ENCODE data around the gene PRPF8. TPM values are rescaled to one million over a fixed set of nuclear protein-coding genes. Genes with fewer than 3 reads are reported as not detected.

Gene PRPF8
- total RNA-seq, 4 donors from 2014 or later: 176 to 235 (median 194) TPM

DNA sequence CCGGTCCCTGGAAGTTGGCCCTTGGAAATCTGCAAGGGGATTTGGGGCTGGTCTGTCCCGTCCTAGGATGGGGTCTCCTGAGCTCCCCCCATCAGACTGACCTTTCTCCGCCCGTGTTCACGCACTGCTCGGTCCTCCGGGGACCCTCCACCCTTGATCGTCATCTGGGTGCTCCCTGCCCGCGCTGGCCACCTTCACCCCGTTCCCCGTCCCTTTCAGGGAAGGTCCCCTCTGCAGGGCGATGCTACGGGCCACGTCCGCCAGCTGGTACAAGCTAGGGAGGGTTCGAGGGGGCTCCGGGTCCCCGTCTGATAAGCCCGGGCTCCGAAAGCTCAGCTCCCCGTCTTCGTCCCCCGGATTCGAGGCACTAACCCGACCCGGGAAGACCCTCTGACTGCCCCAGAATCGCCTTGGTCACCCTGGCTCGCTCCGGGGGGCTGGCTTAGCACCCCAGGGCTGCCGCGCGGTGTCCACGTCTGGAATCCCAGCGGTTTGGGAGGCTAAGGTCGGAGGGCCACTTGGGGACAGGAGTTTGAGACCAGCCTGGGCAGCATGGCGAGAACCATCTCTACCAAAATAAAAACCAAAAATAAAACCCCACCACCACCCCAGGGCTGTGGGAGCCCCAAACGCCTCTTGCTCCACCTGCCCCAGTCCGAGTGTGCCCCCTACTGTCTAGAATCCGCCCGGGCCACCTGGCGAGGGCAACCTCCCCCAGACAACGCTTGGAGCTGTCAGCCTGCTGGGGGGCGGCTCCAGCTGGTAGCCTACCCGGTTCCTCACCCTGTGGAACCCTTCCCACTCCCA lies 55.0 kb downstream of the PRPF8 start:
- H3K27ac ChIP-seq: peak overlapping the region; percentile 88 to 98 (median 96)
- H3K9me3 ChIP-seq: no peaks in the 10 kb centered on the region
- no peaks in the 10 kb centered on the region for H3K27me3 ChIP-seq
- 3 to 5% methylated on average over 40 to 44 of the region's 45 CpGs for WGBS, 2 donors
- peak in 1 of 2 donors; percentile 68 for DNase-seq (ENCODE audit: low spot score in 2 of 2)
- H3K4me1 ChIP-seq: peaks cover 0 to 43% (median 27%) of the 10 kb centered on the region in 4 donors
- H3K4me3 ChIP-seq: peak overlapping the region; percentile 76 to 82 (median 80)
- H3K36me3 ChIP-seq: peaks cover 0 to 6% (median 0%) of the 10 kb centered on the region in 3 donors
- TF ChIP-seq POLR2A (IDR thresholded peaks at IDR 0.05): no peak
- TF ChIP-seq, protein P1, sequence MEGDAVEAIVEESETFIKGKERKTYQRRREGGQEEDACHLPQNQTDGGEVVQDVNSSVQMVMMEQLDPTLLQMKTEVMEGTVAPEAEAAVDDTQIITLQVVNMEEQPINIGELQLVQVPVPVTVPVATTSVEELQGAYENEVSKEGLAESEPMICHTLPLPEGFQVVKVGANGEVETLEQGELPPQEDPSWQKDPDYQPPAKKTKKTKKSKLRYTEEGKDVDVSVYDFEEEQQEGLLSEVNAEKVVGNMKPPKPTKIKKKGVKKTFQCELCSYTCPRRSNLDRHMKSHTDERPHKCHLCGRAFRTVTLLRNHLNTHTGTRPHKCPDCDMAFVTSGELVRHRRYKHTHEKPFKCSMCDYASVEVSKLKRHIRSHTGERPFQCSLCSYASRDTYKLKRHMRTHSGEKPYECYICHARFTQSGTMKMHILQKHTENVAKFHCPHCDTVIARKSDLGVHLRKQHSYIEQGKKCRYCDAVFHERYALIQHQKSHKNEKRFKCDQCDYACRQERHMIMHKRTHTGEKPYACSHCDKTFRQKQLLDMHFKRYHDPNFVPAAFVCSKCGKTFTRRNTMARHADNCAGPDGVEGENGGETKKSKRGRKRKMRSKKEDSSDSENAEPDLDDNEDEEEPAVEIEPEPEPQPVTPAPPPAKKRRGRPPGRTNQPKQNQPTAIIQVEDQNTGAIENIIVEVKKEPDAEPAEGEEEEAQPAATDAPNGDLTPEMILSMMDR (IDR thresholded peaks at IDR 0.05): peak; percentile 56 to 75 (median 62)

DNA sequence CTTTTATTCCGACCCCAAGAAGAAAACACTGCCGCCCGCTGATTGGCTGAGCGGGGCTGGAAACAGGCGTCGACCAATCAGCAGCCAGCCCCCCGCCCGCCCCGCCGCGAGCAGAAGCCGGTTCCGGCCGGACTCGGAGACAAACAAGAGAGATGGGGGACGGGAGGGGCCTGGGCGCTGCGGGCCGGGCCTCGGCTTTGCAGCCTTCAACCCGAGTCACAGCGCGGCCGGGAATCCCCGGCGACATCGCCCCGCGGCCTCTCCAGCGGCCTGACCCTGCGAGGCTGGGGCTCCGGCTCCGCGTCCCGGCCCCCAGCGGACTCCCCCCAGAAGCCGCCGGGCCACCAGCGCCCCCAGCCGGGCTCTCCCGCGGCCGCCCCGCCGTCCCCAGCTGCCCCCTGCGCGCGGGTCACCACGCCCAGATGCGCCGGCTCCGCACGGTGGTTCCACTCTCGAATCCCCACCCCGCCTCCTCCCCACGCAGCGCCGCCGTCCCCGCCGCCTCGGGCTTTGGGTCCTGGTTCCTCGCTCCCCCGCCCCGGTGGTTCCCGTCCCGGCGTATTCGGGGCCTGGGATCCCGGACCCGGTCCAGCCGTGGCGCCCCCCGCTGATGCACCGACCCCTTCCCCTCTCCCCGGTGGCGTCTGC lies 55.7 kb downstream of the PRPF8 start:
- Histone ChIP-seq H3K27ac (peak overlapping the region; percentile 88 to 98 (median 96)), H3K36me3 (peaks cover 0 to 12% (median 0%) of the 10 kb centered on the region in 3 donors), H3K27me3 (no peaks in the 10 kb centered on the region), H3K4me1 (peaks cover 0 to 43% (median 27%) of the 10 kb centered on the region in 4 donors), H3K9me3 (no peaks in the 10 kb centered on the region), H3K4me3 (peak overlapping the region; percentile 76 to 82 (median 80))
- 0% methylated on average over 25 to 48 of the region's 77 CpGs for WGBS, 2 donors
- TF ChIP-seq POLR2A (IDR thresholded peaks at IDR 0.05) (peak; percentile 53 to 82), EP300 (IDR thresholded peaks at IDR 0.05) (peak; percentile 31 to 78)
- TF ChIP-seq, protein P1 (IDR thresholded peaks at IDR 0.05): peak; percentile 49 to 76 (median 58)
- peak; percentile 95 to 96 for DNase-seq (ENCODE audit: low spot score in 2 of 2)

DNA sequence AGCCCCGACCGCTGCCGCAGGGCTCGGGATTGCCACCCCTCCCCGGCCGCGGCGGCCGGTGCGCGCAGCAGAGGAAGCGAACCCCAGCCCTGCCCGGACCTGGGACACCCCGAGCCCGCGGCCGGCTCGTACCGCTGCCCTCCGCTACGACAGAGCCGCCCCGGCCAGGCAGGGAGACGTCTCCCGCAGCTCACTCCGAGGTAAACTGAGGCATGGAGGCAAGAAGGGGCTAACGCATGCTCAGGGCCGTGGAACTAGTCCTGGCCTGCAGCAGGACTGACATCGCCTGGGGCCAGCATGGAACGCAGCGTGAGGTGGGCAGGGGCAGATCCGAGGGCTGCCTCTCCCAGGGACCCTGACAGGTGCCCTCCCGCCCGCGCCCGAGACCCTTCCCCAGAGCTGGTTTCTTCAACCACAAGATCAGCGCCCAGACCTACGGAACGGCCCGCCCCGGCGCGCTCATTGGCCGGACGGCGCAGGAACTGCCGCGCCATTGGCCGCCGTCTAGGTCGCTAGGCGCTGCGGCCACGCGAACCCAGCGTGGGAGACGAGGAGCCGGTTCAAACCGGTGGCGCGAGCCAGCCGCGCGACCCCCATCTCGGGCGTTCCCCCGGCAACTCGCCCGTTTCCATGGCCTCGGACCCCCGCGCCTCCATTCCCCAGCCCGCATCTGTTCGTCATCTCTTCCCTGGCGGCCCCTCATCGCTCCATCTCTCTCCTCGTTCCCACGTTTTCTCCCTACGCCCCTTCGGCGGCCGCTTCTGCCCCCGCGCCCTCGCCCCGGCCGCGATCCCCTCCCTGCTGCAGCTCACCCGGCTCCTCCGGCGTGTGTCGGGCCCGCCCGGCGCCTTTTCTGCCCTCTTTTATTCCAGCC lies 56.4 kb downstream of the PRPF8 start, which contains the start of gene SLC43A2:
Gene SLC43A2, minus strand, starts transcription at position 853 of the 874 bp plus-strand sequence. CDS start 960 bp downstream, outside the sequence.
- Histone ChIP-seq H3K4me3 (peak within 1 kb of the TSS; percentile 76 to 82 (median 80)), H3K36me3 (peaks cover 0 to 15% (median 0%) of the 10 kb centered on the region in 3 donors), H3K27ac (peak within 1 kb of the TSS; percentile 88 to 98 (median 96)), H3K9me3 (no peaks in the 10 kb centered on the region), H3K4me1 (peaks cover 0 to 43% (median 27%) of the 10 kb centered on the region in 4 donors), H3K27me3 (no peaks in the 10 kb centered on the region)
- 1% methylated on average over 69 to 72 of the region's 95 CpGs for WGBS, 2 donors
- peak; percentile 69 for DNase-seq (ENCODE audit: low spot score in 2 of 2)
- TF ChIP-seq, protein P1 (IDR thresholded peaks at IDR 0.05): no peak
- TF ChIP-seq POLR2A (IDR thresholded peaks at IDR 0.05) (peak in 1 of 2 donors; percentile 34), EP300 (IDR thresholded peaks at IDR 0.05) (peak in 1 of 2 donors; percentile 85)

DNA sequence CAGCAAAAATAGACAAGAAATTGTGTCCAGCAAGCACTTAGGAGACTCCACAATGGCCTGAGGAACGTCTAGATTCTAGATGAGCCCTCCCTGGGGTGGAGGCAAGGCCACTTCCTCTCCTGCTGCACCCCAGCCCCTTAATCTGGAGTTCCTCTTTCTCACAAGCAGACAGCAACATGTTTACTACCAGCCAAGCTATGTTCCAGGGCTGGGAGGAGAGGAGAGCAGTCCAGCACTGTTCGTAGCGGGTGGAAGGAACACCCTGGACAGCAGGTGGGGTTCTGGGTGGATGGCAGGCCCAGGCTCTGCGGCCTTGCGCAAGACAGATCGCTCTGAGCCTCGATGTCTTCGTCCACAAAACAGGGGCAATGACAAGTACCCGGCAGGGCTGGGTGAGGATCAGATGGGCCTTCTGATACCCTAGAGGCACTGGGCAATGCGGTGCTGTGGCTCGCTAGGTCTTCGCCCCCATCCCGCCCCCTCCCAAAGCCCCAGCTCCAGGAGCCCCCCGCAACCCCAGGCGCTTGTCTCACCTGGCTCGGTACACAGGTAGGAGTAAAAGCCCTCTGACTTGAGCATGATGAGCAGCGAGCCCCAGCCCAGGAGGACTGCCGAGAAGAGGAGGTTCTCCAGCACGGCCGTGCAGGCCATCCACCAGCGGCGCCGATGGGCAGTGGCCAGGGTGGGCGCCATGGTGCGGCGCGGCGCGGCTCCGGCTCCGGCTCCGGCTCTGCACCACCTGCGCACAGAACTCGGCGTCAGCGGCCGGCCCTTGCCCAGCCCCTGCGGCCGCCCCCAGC lies 57.3 kb downstream of the PRPF8 start:
- Histone ChIP-seq H3K9me3 (no peaks in the 10 kb centered on the region), H3K36me3 (peaks cover 0 to 17% (median 0%) of the 10 kb centered on the region in 3 donors), H3K4me3 (peak overlapping the region; percentile 76 to 82 (median 80)), H3K27ac (peak overlapping the region; percentile 88 to 98 (median 96)), H3K4me1 (peaks cover 0 to 43% (median 27%) of the 10 kb centered on the region in 4 donors), H3K27me3 (no peaks in the 10 kb centered on the region)
- DNase-seq (ENCODE audit: low spot score in 2 of 2): peak in 1 of 2 donors; percentile 35
- TF ChIP-seq, protein P1 (IDR thresholded peaks at IDR 0.05): no peak
- TF ChIP-seq EP300 (IDR thresholded peaks at IDR 0.05): peak in 1 of 2 donors; percentile 77
- 27 to 51% methylated on average over 11 to 27 of the region's 39 CpGs for WGBS, 2 donors
